MV-4-11 (cell line): Measurements from ENCODE around the gene SPTAN1.

ENCODE experiments used
- DNase-seq: peaks from one replicate; lab custom pipeline; 2025; lab: John Stamatoyannopoulos, UW

Gene SPTAN1

GRCh38 chr9:128666481-128666941 lies 114.1 kb downstream of the SPTAN1 start:
- peak; percentile 55 for DNase-seq

GRCh38 chr9:128669786-128670185 lies 117.4 kb downstream of the SPTAN1 start:
- no peak for DNase-seq

GRCh38 chr9:128675382-128675781 lies 123.0 kb downstream of the SPTAN1 start:
- DNase-seq = no peak

GRCh38 chr9:128677794-128678193 lies 125.4 kb downstream of the SPTAN1 start:
- DNase-seq = peak; percentile 61
